ENCODE measurements around the gene PRR22.

DNA sequence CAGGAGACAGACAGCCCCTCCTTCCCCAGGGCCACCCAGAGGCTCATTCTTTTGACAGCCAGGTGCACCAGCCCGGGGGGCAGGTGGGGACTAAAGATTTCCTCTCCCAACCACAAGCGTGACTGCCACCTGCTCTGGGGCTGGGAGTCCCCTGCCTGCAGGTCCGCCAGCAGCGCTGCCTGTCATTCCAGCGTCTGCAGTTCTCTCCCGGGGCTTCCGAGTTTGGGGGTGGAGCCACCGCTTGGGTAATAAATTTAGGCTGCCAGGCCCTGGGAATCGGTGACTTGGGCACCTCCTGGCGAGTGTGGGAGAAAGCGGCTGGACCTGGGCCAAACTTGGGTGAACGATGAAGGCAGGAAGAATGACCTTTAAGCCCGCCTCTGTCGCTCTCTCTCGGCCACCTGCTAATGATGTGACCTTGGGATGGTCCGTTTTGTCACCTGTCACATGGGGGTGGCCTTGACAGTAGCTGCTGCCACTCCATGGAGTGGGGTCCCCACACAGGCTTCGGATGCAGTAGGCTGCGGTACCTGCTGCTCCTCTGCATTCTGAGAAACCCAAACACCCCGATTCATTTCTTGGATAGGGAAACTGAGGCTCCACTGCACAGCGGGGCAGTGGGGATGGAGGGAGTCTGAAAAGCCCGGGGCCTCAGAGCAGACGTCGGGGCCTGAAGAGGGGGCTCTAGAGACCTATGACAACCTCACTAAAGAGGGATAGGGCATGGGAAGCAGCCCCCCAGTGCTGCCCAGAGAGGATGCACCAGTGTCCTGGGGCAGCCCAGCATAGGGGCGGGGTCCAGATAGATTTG lies 42.2 kb upstream of the PRR22 start:
- TF ChIP-seq, protein P1, sequence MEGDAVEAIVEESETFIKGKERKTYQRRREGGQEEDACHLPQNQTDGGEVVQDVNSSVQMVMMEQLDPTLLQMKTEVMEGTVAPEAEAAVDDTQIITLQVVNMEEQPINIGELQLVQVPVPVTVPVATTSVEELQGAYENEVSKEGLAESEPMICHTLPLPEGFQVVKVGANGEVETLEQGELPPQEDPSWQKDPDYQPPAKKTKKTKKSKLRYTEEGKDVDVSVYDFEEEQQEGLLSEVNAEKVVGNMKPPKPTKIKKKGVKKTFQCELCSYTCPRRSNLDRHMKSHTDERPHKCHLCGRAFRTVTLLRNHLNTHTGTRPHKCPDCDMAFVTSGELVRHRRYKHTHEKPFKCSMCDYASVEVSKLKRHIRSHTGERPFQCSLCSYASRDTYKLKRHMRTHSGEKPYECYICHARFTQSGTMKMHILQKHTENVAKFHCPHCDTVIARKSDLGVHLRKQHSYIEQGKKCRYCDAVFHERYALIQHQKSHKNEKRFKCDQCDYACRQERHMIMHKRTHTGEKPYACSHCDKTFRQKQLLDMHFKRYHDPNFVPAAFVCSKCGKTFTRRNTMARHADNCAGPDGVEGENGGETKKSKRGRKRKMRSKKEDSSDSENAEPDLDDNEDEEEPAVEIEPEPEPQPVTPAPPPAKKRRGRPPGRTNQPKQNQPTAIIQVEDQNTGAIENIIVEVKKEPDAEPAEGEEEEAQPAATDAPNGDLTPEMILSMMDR (conservative IDR thresholded peaks at IDR 0.05) = no peak
- no peak for TF ChIP-seq ZFX (IDR thresholded peaks at IDR 0.05)
